ENCODE measurements around the gene SNUPN. TPM values are rescaled to one million over a fixed set of nuclear protein-coding genes. Genes with fewer than 3 reads are reported as not detected.

SNUPN gene
- total and polyA plus RNA-seq, 2 of the 8 experiments (the other 6 are each of a cell fraction or from before 2014, with no cell fraction given), result 13.3 to 28.2 TPM

GRCh38 chr15:75573648-75574384 is 51.7 kb downstream of the SNUPN start:
- Histone ChIP-seq H3K4me1 (replicated peaks in 1 of 4; ENCODE audit: control insufficient read depth in 3 of 4, insufficient read depth in 4 of 4, low read length in 3 of 4) (peaks cover 7 to 14% (median 10%) of the 10 kb centered on the region in 4 experiments), H3K27ac (ENCODE audit: low read depth, low read length) (no peak overlapping the region), H2BK12ac (ENCODE audit: low read depth, low read length) (no peak overlapping the region), H2BK5ac (ENCODE audit: low read depth, low read length) (0 out of 2 replicates have a peak overlapping the region, but pooled peaks have one; percentile 67), H2BK20ac (ENCODE audit: low read length) (no peak overlapping the region), H4K20me1 (replicated peaks in 1 of 2; ENCODE audit: control insufficient read depth in 1 of 2, insufficient read depth in 2 of 2, low read length in 2 of 2) (peaks cover 2 to 8% of the 10 kb centered on the region in 2 experiments), H3K79me2 (ENCODE audit: control insufficient read depth in 1 of 2, insufficient read depth in 2 of 2, low read length in 2 of 2) (peaks cover 21 to 92% of the 10 kb centered on the region in 2 experiments), H2BK15ac (ENCODE audit: low read length) (no peak overlapping the region), H3K9ac (replicated peaks in 1 of 4; ENCODE audit: extremely low read depth in 1 of 4, low read depth in 3 of 4, low read length in 3 of 4) (peak overlapping the region in 1 of 4 experiments; percentile 40; a peak in 1 of 7 replicates), H4K91ac (replicated peaks; ENCODE audit: insufficient read length, low read length) (no peak overlapping the region), H3K4me2 (ENCODE audit: insufficient read depth in 1 of 2, low read depth in 2 of 2, low read length in 2 of 2) (peak overlapping the region; percentile 60 to 64), H3K4me3 (ENCODE audit: extremely low read depth in 1 of 4, insufficient read depth in 2 of 4, low read depth in 3 of 4, low read length in 4 of 4) (peak overlapping the region in 1 of 4 experiments; percentile 34; a peak in 2 of 8 replicates), H4K8ac (ENCODE audit: extremely low read depth, insufficient read depth, low read length) (no peak overlapping the region), H3K56ac (replicated peaks; ENCODE audit: insufficient read length, low read depth, low read length) (no peak overlapping the region), H3K27me3 (replicated peaks in 1 of 4; ENCODE audit: control insufficient read depth in 3 of 4, extremely low read depth in 1 of 4, insufficient read depth in 3 of 4, low read length in 3 of 4) (no peaks in the 10 kb centered on the region), H3K79me1 (ENCODE audit: low read depth, low read length) (peaks cover 7% of the 10 kb centered on the region), H2BK120ac (replicated peaks; ENCODE audit: low read depth, low read length) (no peak overlapping the region), H3K18ac (ENCODE audit: extremely low read depth, low read length) (no peak overlapping the region; the same call in 1 of the 2 replicates), H3K23me2 (ENCODE audit: low read depth, low read length) (no peaks in the 10 kb centered on the region), H4K5ac (ENCODE audit: insufficient read length, low read depth, low read length) (no peak overlapping the region), H2AK5ac (ENCODE audit: low read depth, low read length) (no peak overlapping the region), H3K36me3 (ENCODE audit: control insufficient read depth in 2 of 4, insufficient read depth in 4 of 4, low read length in 3 of 4) (peaks cover 0 to 7% (median 2%) of the 10 kb centered on the region in 4 experiments; a peak in 2 of 8 replicates), H3K14ac (ENCODE audit: insufficient read length) (no peak overlapping the region), H2AFZ (ENCODE audit: low read length) (no peak overlapping the region), H3K9me3 (ENCODE audit: insufficient read depth in 2 of 2, low read depth in 1 of 2, low read length in 1 of 2) (no peaks in the 10 kb centered on the region), H3K4ac (replicated peaks; ENCODE audit: insufficient read length, low read depth, low read length) (no peak overlapping the region), H3K23ac (ENCODE audit: insufficient read length) (no peak overlapping the region)
- ChIA-PET POLR2A (ENCODE audit: partially characterized antibody) (interaction anchor here (0.8 to 1.6 kb wide), 5 partner anchors 12 to 122 kb away, joined by 3 to 5 read pairs (median 3); no protein-coding TSS in a partner anchor), CTCF (ENCODE audit: partially characterized antibody) (interaction anchor here (1.0 to 2.0 kb wide), 4 partner anchors 24 to 41 kb away, joined by 3 to 10 read pairs (median 4); no protein-coding TSS in a partner anchor)
- no peak for FAIRE-seq
- WGBS, 2 experiments (ENCODE audit: extremely low coverage in 1 of 2, insufficient coverage in 1 of 2, insufficient read length in 1 of 2, insufficient replicate concordance in 2 of 2, low coverage in 1 of 2, low lambda C conversion rate in 2 of 2, missing lambda C conversion rate in 1 of 2), result 79% methylated on average over 5 of the region's 5 CpGs; no CpG with 5 or more reads in 1 of the 2 experiments
- DNase-seq (ENCODE audit: low read depth in 1 of 2, low spot score in 2 of 2), result no peak
- TF ChIP-seq TAF7 (optimal IDR thresholded peaks at IDR 0.05; ENCODE audit: borderline replicate concordance, low read depth, low read length), result no peak
- TF ChIP-seq RNF2 (IDR thresholded peaks at IDR 0.05; ENCODE audit: borderline replicate concordance, low read depth, low read length, missing control alignments, poor library complexity, severe bottlenecking), result no peak
- TF ChIP-seq SIRT6 (IDR thresholded peaks at IDR 0.05; ENCODE audit: low read length), result no peak
- no peak for TF ChIP-seq ATF2 (IDR thresholded peaks at IDR 0.05; ENCODE audit: low read length)
- no peak for TF ChIP-seq CBX8 (IDR thresholded peaks at IDR 0.05; ENCODE audit: borderline replicate concordance, low read depth, low read length)
- TF ChIP-seq RXRA (IDR thresholded peaks at IDR 0.05; ENCODE audit: insufficient read depth, low read depth, low read length), result no peak
- no peak for TF ChIP-seq CHD1 (IDR thresholded peaks at IDR 0.05; ENCODE audit: low read depth, low read length)
- TF ChIP-seq CHD2 (IDR thresholded peaks at IDR 0.05; ENCODE audit: low read length), result no peak
- no peak for TF ChIP-seq FOSL1 (IDR thresholded peaks at IDR 0.05; ENCODE audit: insufficient read depth, low read depth, low read length)
- no peak for TF ChIP-seq KDM4A (IDR thresholded peaks at IDR 0.05; ENCODE audit: low read depth, low read length, severe bottlenecking)

Measured in H1 (cell line).